K562 (cell line): Measurements from ENCODE around the gene SLC35E3. TPM values are rescaled to one million over a fixed set of nuclear protein-coding genes. Genes with fewer than 3 reads are reported as not detected.

ENCODE experiments used
- CBFB ChIP-seq: sonication (generic); formaldehyde crosslinking; IDR thresholded peaks from 2 replicates; pipeline ENCODE4 v1.4.0; 2020; ENCODE audit warnings: mild to moderate bottlenecking, missing genetic modification reagents
- CCAR2 ChIP-seq: fragments of 200-400 bp; formaldehyde crosslinking; IDR thresholded peaks from 2 replicates; pipeline ENCODE4 v1.6.1; 2017; ENCODE audit warnings: mild to moderate bottlenecking, low read depth, low read length
- ESRRA ChIP-seq: fragments of 450-650 bp; IDR thresholded peaks from 2 replicates; pipeline ENCODE4 v1.6.1; 2014; ENCODE audit warnings: low read depth, mild to moderate bottlenecking, moderate library complexity, borderline replicate concordance
- FOXK2 ChIP-seq, 2 experiments: fragments of 450-650 bp; IDR thresholded peaks in 1 of 2; conservative IDR thresholded peaks in 1 of 2; 2 replicates each; pipeline ENCODE4 v1.6.1; 2016; ENCODE audit warnings: low read depth in 2 of 2, mild to moderate bottlenecking in 1 of 2
- HDAC2 ChIP-seq: fragments of 450-650 bp; IDR thresholded peaks from 2 replicates; pipeline ENCODE4 v1.6.1; 2016; ENCODE audit warnings: mild to moderate bottlenecking
- HNRNPL ChIP-seq: fragments of 200-400 bp; formaldehyde crosslinking; IDR thresholded peaks from 2 replicates; pipeline ENCODE4 v1.6.1; 2017; ENCODE audit warnings: low read depth, mild to moderate bottlenecking, low read length
- KLF13 ChIP-seq: fragments of 450-650 bp; IDR thresholded peaks from 2 replicates; pipeline ENCODE4 v1.6.1; 2016; ENCODE audit warnings: missing genetic modification characterization, low read depth, mild to moderate bottlenecking, missing compliant biosample characterization, moderate library complexity, borderline replicate concordance
- PML ChIP-seq: IDR thresholded peaks from 2 replicates; pipeline ENCODE4 v1.6.1; 2012; ENCODE audit warnings: low read length, inconsistent platforms
- POLR3A ChIP-seq: IDR thresholded peaks from 2 replicates; pipeline ENCODE4 v1.6.1; 2011; ENCODE audit warnings: borderline replicate concordance, mild to moderate bottlenecking, moderate library complexity; ENCODE audit not compliant: insufficient read length, insufficient read depth; ENCODE audit errors: extremely low read depth
- STAT6 ChIP-seq: sonication (generic); formaldehyde crosslinking; IDR thresholded peaks from 2 replicates; pipeline ENCODE4 v1.8.1; 2023; ENCODE audit warnings: mild to moderate bottlenecking, missing genetic modification reagents
- TCF7L2 ChIP-seq: fragments of 150-350 bp; IDR thresholded peaks from 2 replicates; pipeline ENCODE4 v1.6.1; 2016; ENCODE audit warnings: low read depth, mild to moderate bottlenecking, low read length, moderate library complexity
- ZNF764 ChIP-seq: fragments of 250-450 bp; sonication (Bioruptor Pico); IDR thresholded peaks from 2 replicates; pipeline ENCODE4 v1.4.0; 2020; ENCODE audit warnings: low read depth, mild to moderate bottlenecking, moderate library complexity
- polyA plus RNA-seq, 8 experiments: library from polyadenylated mRNA; depleted of rRNA in 4 of 8; stranded (reverse) in 5 of 8; unstranded in 3 of 8; fragments of >200 nt; fragmentation: Nextera tagmentation in 2 of 8; fragmentation: Illumina TruSeq in 1 of 8; extraction: Ambion mirVana in 2 of 8; extraction: Trizol in 1 of 8; gene quantifications; 2 replicates each; pipeline versions ENCODE4 v1.2.1 to v1.2.3, GENCODE V29; 2011 to 2014; ENCODE audit warnings: inconsistent platforms in 1 of 8, missing spikeins in 1 of 8
- total RNA-seq, 7 experiments: library from RNA; depleted of rRNA in 6 of 7; stranded (reverse); fragments of >200 nt in 6 of 7; fragmentation: Illumina TruSeq in 2 of 7; extraction: Trizol in 2 of 7; gene quantifications; 2 replicates each; pipeline versions ENCODE4 v1.2.1 to v1.2.3, GENCODE V29; 2011 to 2021; ENCODE audit warnings: low replicate concordance in 1 of 7
- TF ChIP-seq, protein P1 (sequence below): fragments of 450-650 bp; conservative IDR thresholded peaks from 2 replicates; pipeline ENCODE4 v1.6.1; 2016; ENCODE audit warnings: missing genetic modification characterization, low read depth, mild to moderate bottlenecking, missing compliant biosample characterization, moderate library complexity
- TF ChIP-seq, protein P2 (sequence below): sonication (generic); formaldehyde crosslinking; IDR thresholded peaks from 2 replicates; pipeline ENCODE4 v1.8.1; 2023; ENCODE audit warnings: mild to moderate bottlenecking, missing genetic modification reagents
- TF ChIP-seq, protein P3 (sequence below): fragments of 450-650 bp; IDR thresholded peaks from 2 replicates; pipeline ENCODE4 v1.7.0; 2016; ENCODE audit warnings: borderline replicate concordance
- TF ChIP-seq, protein P4 (sequence below): sonication (generic); formaldehyde crosslinking; IDR thresholded peaks from 2 replicates; pipeline ENCODE4 v1.9.0; 2022; ENCODE audit warnings: mild to moderate bottlenecking, missing genetic modification reagents

The SLC35E3 gene
- total and polyA plus RNA-seq, 9 of the 15 experiments (the other 6 are each of a cell fraction or from before 2014, with no cell fraction given) = 1.2 to 5.9 (median 3.8) TPM

- TF ChIP-seq, protein P1, sequence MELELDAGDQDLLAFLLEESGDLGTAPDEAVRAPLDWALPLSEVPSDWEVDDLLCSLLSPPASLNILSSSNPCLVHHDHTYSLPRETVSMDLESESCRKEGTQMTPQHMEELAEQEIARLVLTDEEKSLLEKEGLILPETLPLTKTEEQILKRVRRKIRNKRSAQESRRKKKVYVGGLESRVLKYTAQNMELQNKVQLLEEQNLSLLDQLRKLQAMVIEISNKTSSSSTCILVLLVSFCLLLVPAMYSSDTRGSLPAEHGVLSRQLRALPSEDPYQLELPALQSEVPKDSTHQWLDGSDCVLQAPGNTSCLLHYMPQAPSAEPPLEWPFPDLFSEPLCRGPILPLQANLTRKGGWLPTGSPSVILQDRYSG (tag) = no peak
- TF ChIP-seq CCAR2 = no peak
- TF ChIP-seq HNRNPL = peak; percentile 69; the same call in 1 of the 2 replicates
- TF ChIP-seq KLF13 (tag) = no peak
- peak; percentile 75 for TF ChIP-seq CBFB (CRISPR knock-in tag)
- TF ChIP-seq POLR3A = peak; percentile 72
- no peak for TF ChIP-seq TCF7L2
- TF ChIP-seq FOXK2 (conservative IDR thresholded peaks at IDR 0.05 in 1 of 2, IDR thresholded peaks at IDR 0.05 in 1 of 2; ENCODE audit: low read depth in 2 of 2) = peak; percentile 92 to 93
- TF ChIP-seq HDAC2 = no peak; the same call in 1 of the 2 replicates
- no peak for TF ChIP-seq STAT6
- TF ChIP-seq, protein P2, sequence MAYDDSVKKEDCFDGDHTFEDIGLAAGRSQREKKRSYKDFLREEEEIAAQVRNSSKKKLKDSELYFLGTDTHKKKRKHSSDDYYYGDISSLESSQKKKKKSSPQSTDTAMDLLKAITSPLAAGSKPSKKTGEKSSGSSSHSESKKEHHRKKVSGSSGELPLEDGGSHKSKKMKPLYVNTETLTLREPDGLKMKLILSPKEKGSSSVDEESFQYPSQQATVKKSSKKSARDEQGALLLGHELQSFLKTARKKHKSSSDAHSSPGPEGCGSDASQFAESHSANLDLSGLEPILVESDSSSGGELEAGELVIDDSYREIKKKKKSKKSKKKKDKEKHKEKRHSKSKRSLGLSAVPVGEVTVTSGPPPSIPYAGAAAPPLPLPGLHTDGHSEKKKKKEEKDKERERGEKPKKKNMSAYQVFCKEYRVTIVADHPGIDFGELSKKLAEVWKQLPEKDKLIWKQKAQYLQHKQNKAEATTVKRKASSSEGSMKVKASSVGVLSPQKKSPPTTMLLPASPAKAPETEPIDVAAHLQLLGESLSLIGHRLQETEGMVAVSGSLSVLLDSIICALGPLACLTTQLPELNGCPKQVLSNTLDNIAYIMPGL = no peak
- TF ChIP-seq, protein P3, sequence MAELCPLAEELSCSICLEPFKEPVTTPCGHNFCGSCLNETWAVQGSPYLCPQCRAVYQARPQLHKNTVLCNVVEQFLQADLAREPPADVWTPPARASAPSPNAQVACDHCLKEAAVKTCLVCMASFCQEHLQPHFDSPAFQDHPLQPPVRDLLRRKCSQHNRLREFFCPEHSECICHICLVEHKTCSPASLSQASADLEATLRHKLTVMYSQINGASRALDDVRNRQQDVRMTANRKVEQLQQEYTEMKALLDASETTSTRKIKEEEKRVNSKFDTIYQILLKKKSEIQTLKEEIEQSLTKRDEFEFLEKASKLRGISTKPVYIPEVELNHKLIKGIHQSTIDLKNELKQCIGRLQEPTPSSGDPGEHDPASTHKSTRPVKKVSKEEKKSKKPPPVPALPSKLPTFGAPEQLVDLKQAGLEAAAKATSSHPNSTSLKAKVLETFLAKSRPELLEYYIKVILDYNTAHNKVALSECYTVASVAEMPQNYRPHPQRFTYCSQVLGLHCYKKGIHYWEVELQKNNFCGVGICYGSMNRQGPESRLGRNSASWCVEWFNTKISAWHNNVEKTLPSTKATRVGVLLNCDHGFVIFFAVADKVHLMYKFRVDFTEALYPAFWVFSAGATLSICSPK = no peak
- peak; percentile 51; the same call in 1 of the 2 replicates for TF ChIP-seq PML
- TF ChIP-seq, protein P4, sequence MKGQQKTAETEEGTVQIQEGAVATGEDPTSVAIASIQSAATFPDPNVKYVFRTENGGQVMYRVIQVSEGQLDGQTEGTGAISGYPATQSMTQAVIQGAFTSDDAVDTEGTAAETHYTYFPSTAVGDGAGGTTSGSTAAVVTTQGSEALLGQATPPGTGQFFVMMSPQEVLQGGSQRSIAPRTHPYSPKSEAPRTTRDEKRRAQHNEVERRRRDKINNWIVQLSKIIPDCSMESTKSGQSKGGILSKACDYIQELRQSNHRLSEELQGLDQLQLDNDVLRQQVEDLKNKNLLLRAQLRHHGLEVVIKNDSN = no peak
- peak; percentile 26; the same call in 1 of the 2 replicates for TF ChIP-seq ESRRA
- TF ChIP-seq ZNF764 (CRISPR knock-in tag) = no peak
These were observed 61.8 kb downstream of the SLC35E3 start, which contains the start of gene MDM2 (continued) for GRCh38 chr12:68807576-68808387.
